Tibial nerve (tissue), 4 donors: ENCODE results near the gene ZNRF1. TPM values are rescaled to one million over a fixed set of nuclear protein-coding genes. Genes with fewer than 3 reads are reported as not detected.
A peak's percentile ranks its signal among the peaks of the same experiment; 100 is the strongest.

ENCODE experiments used
- DNase-seq, 2 donors: peaks; one replicate each; pipeline ENCODE4 v3.0.0-alpha.2; 2019; ENCODE audit warnings: low spot score in 2 of 2
- H3K27ac ChIP-seq, 4 donors: fragments of 200-600 bp; sonication (generic) in 3 of 4; one replicate each; pipeline ENCODE4 v1.5.1; 2017 to 2019; ENCODE audit warnings: mild to moderate bottlenecking in 1 of 4
- H3K27me3 ChIP-seq, 2 donors: fragments of 200-600 bp; sonication (generic) in 1 of 2; one replicate each; pipeline versions ENCODE4 v1.5.1 to v1.6.0; 2017 to 2019
- H3K36me3 ChIP-seq, 3 donors: fragments of 200-600 bp; sonication (generic); one replicate each; pipeline ENCODE4 v1.5.1; 2018 to 2019
- H3K4me1 ChIP-seq, 4 donors: fragments of 200-600 bp; sonication (generic) in 3 of 4; one replicate each; pipeline ENCODE4 v1.5.1; 2017 to 2019
- H3K4me3 ChIP-seq, 4 donors: fragments of 200-600 bp; sonication (generic) in 3 of 4; one replicate each; pipeline ENCODE4 v1.5.1; 2017 to 2019; ENCODE audit warnings: mild to moderate bottlenecking in 1 of 4, moderate library complexity in 1 of 4
- H3K9me3 ChIP-seq, 4 donors: fragments of 200-600 bp; sonication (generic) in 3 of 4; one replicate each; pipeline ENCODE4 v1.5.1; 2017 to 2019
- EP300 ChIP-seq, 2 donors: sonication (generic); formaldehyde crosslinking; IDR thresholded peaks; one replicate each; pipeline ENCODE4 v1.6.1; 2017; ENCODE audit warnings: antibody characterized with exemption in 2 of 2, mild to moderate bottlenecking in 1 of 2
- POLR2A ChIP-seq, 2 donors: fragments of 450-650 bp; IDR thresholded peaks; one replicate each; pipeline ENCODE4 v1.6.1; 2017; ENCODE audit warnings: antibody characterized with exemption in 2 of 2, mild to moderate bottlenecking in 2 of 2, moderate library complexity in 2 of 2
- WGBS, 2 donors: methylation state at CpG; one replicate each; pipeline ENCODE4 v1.1.5; 2018; 5-methylcytosine and 5-hydroxymethylcytosine counted together
- total RNA-seq, 4 donors: library from RNA; depleted of rRNA; stranded (reverse); fragments of >200 nt; gene quantifications; one replicate each; pipeline ENCODE4 v1.1.0, GENCODE V29; 2016
- TF ChIP-seq, protein P1 (sequence below), 5 experiments: fragments of 200-600 bp in 3 of 5; fragments of 450-650 bp in 2 of 5; sonication (generic) in 3 of 5; IDR thresholded peaks; one replicate each; pipeline ENCODE4 v1.5.1; 2016 to 2019; ENCODE audit warnings: antibody characterized with exemption in 5 of 5, mild to moderate bottlenecking in 3 of 5, moderate library complexity in 2 of 5

Gene ZNRF1
- total RNA-seq, 4 donors from 2014 or later: 10.3 to 31.4 (median 14.7) TPM

DNA sequence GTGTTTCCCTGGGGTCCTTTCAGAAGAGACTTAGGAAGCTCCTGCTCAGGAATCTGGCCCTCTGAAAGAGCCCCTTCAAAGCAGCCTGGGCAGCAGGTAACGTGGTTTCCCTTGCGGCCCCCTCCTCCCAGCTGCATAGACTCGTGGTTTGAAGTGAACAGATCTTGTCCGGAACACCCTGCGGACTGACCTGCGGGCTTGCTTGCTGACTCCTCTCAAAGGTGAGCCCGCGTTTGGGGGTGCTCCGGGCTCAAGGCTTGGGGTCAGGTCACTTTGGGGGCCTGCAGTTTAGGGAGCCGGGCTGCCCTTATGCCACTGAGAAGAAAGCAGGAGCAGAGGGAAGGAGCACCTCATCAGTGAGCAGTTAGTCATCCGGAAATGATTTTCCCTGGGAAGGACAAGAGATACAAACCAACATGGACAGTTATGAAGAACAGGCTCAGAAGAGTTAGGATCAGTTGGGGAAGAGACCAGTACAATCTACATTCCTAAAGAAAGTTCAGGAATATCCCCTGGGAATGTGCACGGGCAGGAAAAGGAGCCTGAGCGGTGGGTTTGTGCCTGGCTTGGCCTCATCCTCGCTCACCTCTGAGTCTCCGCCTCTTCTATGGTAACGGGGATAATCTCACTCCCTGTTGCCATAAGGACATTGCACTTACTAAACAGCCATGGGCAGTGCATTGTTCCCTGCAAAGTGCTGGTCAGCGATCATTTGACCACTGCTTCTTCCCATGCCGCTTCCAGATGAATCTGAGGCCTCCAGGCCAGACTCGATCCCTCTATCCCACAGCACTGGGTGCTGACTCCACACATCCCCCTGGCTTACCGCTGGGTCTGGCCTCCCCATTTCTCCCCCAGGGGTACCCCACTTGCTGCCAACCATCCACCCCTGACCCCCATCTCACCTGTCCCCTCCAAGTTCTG lies 107.8 kb downstream of the ZNRF1 start:
- WGBS, 2 donors: 92 to 93% methylated on average over 20 of the region's 20 CpGs
- H3K9me3 ChIP-seq: no peaks in the 10 kb centered on the region
- no peaks in the 10 kb centered on the region for H3K27me3 ChIP-seq
- DNase-seq: no peak
- H3K4me3 ChIP-seq: no peak overlapping the region
- no peaks in the 10 kb centered on the region for H3K36me3 ChIP-seq
- H3K27ac ChIP-seq: peak overlapping the region in 3 of 4 donors; percentile 52 to 91 (median 89)
- no peak for TF ChIP-seq EP300 (IDR thresholded peaks at IDR 0.05)
- TF ChIP-seq, protein P1, sequence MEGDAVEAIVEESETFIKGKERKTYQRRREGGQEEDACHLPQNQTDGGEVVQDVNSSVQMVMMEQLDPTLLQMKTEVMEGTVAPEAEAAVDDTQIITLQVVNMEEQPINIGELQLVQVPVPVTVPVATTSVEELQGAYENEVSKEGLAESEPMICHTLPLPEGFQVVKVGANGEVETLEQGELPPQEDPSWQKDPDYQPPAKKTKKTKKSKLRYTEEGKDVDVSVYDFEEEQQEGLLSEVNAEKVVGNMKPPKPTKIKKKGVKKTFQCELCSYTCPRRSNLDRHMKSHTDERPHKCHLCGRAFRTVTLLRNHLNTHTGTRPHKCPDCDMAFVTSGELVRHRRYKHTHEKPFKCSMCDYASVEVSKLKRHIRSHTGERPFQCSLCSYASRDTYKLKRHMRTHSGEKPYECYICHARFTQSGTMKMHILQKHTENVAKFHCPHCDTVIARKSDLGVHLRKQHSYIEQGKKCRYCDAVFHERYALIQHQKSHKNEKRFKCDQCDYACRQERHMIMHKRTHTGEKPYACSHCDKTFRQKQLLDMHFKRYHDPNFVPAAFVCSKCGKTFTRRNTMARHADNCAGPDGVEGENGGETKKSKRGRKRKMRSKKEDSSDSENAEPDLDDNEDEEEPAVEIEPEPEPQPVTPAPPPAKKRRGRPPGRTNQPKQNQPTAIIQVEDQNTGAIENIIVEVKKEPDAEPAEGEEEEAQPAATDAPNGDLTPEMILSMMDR (IDR thresholded peaks at IDR 0.05): no peak
- no peak for TF ChIP-seq POLR2A (IDR thresholded peaks at IDR 0.05)
- peaks cover 0 to 62% (median 36%) of the 10 kb centered on the region in 4 donors for H3K4me1 ChIP-seq

DNA sequence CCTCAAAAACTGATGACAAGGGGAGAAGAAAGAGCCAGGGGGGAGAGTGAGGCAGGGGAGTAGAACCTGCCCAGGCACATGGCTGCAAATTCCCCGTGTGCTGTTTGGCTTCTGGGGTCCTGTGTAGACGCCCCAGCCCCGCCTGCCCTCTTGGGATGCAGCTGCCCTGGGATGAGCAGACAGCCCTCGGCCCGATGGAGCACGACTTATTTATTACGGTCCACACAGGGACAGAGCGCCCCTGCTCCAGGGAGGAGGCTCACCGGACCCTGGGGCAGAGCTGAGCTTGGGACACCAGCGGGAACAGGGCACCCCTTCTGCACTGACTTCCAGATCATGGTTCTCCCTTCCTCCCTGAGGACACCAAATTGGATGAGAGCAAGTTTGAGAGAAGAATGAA lies 108.7 kb downstream of the ZNRF1 start:
- no peaks in the 10 kb centered on the region for H3K9me3 ChIP-seq
- TF ChIP-seq EP300 (IDR thresholded peaks at IDR 0.05): no peak
- TF ChIP-seq, protein P1 (IDR thresholded peaks at IDR 0.05): no peak
- no peak for TF ChIP-seq POLR2A (IDR thresholded peaks at IDR 0.05)
- 76 to 83% methylated on average over 9 to 10 of the region's 10 CpGs for WGBS, 2 donors
- H3K27me3 ChIP-seq: no peaks in the 10 kb centered on the region
- no peak for DNase-seq
- no peak overlapping the region for H3K4me3 ChIP-seq
- peak overlapping the region in 2 of 4 donors; percentile 89 to 91 for H3K27ac ChIP-seq
- H3K36me3 ChIP-seq: no peaks in the 10 kb centered on the region
- H3K4me1 ChIP-seq: peaks cover 0 to 70% (median 36%) of the 10 kb centered on the region in 4 donors

DNA sequence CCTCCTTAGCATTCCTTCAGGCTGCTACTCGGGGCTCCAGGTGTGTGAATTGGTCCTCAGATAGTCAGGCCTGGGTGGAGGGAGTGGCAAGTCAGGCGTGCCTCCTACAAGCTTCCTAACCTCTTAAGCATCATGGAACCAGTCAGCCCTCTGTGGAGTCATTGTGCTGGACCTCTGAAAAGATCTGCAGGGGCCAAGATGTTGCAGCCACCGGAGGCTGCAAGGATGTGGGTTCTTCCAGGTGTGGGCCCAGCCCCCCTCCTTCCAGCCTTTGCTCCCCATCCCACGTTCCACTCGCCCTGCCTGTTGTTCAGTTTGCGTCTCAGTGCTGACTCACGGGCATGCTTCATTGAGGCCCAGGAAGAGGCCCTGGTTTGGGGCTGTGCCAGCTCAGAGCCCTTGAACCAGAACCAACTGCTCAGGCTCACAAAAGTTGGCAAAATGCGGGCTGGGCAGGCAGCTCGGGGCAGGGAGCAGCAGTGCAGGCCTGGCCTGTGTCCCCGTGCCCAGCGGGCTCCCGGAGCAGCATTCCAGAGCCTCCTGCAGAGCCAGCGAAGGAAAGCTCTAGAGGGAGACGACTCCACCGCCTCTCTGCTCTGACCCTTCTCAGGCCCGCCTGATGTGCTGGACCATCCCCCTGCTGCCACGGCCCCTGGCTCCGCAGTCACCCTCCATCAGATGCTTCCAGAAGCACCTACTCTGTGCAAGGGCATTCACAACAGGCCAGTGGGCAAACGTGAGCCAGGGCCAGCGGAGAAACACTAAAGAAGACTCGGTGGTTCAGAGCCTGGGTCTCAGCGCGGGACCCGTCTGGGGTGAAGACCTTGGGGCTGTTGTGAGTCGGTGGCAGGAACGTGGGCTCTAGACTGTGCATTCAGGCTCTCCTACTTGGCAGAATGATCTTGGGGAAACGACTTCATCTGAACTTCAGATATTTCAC lies 110.2 kb downstream of the ZNRF1 start:
- peaks cover 0 to 78% (median 36%) of the 10 kb centered on the region in 4 donors for H3K4me1 ChIP-seq
- DNase-seq: peak; percentile 48 to 61
- H3K4me3 ChIP-seq: no peak overlapping the region

DNA sequence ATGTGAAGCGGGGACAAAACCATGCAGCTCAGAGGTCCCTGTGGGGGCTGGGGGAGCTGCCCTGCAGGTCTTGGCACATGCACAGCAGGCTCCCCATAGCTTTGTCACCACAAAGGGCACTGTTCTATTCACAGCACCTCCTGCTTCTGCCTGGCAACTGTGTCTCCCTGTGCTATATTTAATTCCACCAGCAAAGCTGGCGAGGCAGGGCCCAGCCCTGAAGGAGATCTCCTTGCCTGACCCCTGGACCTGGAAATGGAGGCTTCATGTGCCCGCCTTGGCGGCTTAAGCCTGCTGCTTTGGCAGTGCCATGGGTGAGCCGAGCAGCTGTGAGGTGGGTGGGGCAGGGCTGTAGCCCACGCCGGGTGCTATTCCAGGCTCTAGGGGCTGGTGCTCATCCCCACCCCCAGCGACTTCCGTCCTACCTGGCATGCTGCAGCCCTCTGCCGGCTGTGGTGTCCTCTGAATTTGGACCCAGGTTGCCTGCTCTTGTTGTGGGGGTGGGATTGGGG lies 111.0 kb downstream of the ZNRF1 start:
- peaks cover 0 to 21% (median 0%) of the 10 kb centered on the region in 3 donors for H3K36me3 ChIP-seq
- peak overlapping the region; percentile 55 to 91 (median 82) for H3K27ac ChIP-seq
- no peak overlapping the region for H3K4me3 ChIP-seq
- H3K27me3 ChIP-seq: no peaks in the 10 kb centered on the region
- DNase-seq: no peak
- no peaks in the 10 kb centered on the region for H3K9me3 ChIP-seq
- H3K4me1 ChIP-seq: peaks cover 0 to 78% (median 35%) of the 10 kb centered on the region in 4 donors
- 34 to 60% methylated on average over 2 to 10 of the region's 10 CpGs for WGBS, 2 donors
- TF ChIP-seq EP300 (IDR thresholded peaks at IDR 0.05) (no peak), POLR2A (IDR thresholded peaks at IDR 0.05) (no peak)
- TF ChIP-seq, protein P1 (IDR thresholded peaks at IDR 0.05): no peak

More for the DNA sequence above, 110.2 kb downstream of the ZNRF1 start:
- peaks cover 0 to 15% (median 0%) of the 10 kb centered on the region in 3 donors for H3K36me3 ChIP-seq
- TF ChIP-seq, protein P1 (IDR thresholded peaks at IDR 0.05): peak in 1 of 5 experiments; percentile 11
- TF ChIP-seq POLR2A (IDR thresholded peaks at IDR 0.05): no peak
- TF ChIP-seq EP300 (IDR thresholded peaks at IDR 0.05): peak in 1 of 2 donors; percentile 63
- WGBS, 2 donors: 52 to 56% methylated on average over 24 to 26 of the region's 27 CpGs
- no peaks in the 10 kb centered on the region for H3K27me3 ChIP-seq
- peak overlapping the region; percentile 55 to 91 (median 82) for H3K27ac ChIP-seq
- no peaks in the 10 kb centered on the region for H3K9me3 ChIP-seq
